CD4-positive, alpha-beta T cell treated with Interleukin-10 for 1 hour (primary cell): ENCODE measurements around the gene P2RX7.
"Not testable (repeated sequence)": the region's sequence is repeated elsewhere in the genome, so short reads cannot be mapped to it uniquely, and the experiment has no call there.

Experiments
- DNase-seq: peaks from one replicate; pipeline ENCODE4 v3.0.0-alpha.2; 2020

The P2RX7 gene

GRCh38 chr12:121139286-121139685, 6.6 kb downstream of the P2RX7 start:
- no peak for DNase-seq

- no peak for DNase-seq
Measured at GRCh38 chr12:121142171-121142950, 9.7 kb downstream of the P2RX7 start.

GRCh38 chr12:121144416-121144914, 11.8 kb downstream of the P2RX7 start:
- DNase-seq = peak; percentile 5

GRCh38 chr12:121145221-121145620, 12.5 kb downstream of the P2RX7 start:
- no peak for DNase-seq

- DNase-seq = not testable (repeated sequence)
Measured at GRCh38 chr12:121149289-121149688, 16.6 kb downstream of the P2RX7 start.

GRCh38 chr12:121154793-121155375, 22.2 kb downstream of the P2RX7 start:
- no peak for DNase-seq

- DNase-seq = no peak
Measured at GRCh38 chr12:121156365-121156764, 23.7 kb downstream of the P2RX7 start.

GRCh38 chr12:121158085-121158484, 25.4 kb downstream of the P2RX7 start:
- DNase-seq = no peak

- not testable (repeated sequence) for DNase-seq
Measured at GRCh38 chr12:121158728-121159351, 26.2 kb downstream of the P2RX7 start.

GRCh38 chr12:121159467-121160307, 27.0 kb downstream of the P2RX7 start:
- DNase-seq = no peak

GRCh38 chr12:121162384-121162783, 29.7 kb downstream of the P2RX7 start:
- DNase-seq = no peak

GRCh38 chr12:121162985-121163384, 30.3 kb downstream of the P2RX7 start:
- DNase-seq = no peak

GRCh38 chr12:121164839-121165238, 32.2 kb downstream of the P2RX7 start:
- DNase-seq = not testable (repeated sequence)

GRCh38 chr12:121165316-121165715, 32.6 kb downstream of the P2RX7 start:
- DNase-seq = no peak

- DNase-seq = no peak
Measured at GRCh38 chr12:121166356-121166755, 33.7 kb downstream of the P2RX7 start.

- DNase-seq = no peak
Measured at GRCh38 chr12:121167232-121167820, 34.6 kb downstream of the P2RX7 start.

GRCh38 chr12:121167951-121168350, 35.3 kb downstream of the P2RX7 start:
- no peak for DNase-seq

- DNase-seq = no peak
Measured at GRCh38 chr12:121170151-121170550, 37.5 kb downstream of the P2RX7 start.

- no peak for DNase-seq
Measured at GRCh38 chr12:121170611-121171260, 38.1 kb downstream of the P2RX7 start.

- DNase-seq = no peak
Measured at GRCh38 chr12:121172145-121172544, 39.5 kb downstream of the P2RX7 start.

GRCh38 chr12:121175383-121176119, 42.9 kb downstream of the P2RX7 start:
- peak; percentile 8 for DNase-seq
